ENCODE results near the gene FMNL2.

GRCh38 chr2:152304836-152305235 lies 30.1 kb upstream of the FMNL2 start:
- TF ChIP-seq, protein P1, sequence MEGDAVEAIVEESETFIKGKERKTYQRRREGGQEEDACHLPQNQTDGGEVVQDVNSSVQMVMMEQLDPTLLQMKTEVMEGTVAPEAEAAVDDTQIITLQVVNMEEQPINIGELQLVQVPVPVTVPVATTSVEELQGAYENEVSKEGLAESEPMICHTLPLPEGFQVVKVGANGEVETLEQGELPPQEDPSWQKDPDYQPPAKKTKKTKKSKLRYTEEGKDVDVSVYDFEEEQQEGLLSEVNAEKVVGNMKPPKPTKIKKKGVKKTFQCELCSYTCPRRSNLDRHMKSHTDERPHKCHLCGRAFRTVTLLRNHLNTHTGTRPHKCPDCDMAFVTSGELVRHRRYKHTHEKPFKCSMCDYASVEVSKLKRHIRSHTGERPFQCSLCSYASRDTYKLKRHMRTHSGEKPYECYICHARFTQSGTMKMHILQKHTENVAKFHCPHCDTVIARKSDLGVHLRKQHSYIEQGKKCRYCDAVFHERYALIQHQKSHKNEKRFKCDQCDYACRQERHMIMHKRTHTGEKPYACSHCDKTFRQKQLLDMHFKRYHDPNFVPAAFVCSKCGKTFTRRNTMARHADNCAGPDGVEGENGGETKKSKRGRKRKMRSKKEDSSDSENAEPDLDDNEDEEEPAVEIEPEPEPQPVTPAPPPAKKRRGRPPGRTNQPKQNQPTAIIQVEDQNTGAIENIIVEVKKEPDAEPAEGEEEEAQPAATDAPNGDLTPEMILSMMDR (IDR thresholded peaks at IDR 0.05 in 8 of 11, conservative IDR thresholded peaks at IDR 0.05 in 3 of 11), result no peak
- no peak for TF ChIP-seq POLR2A (IDR thresholded peaks at IDR 0.05)

All from spleen (tissue), 7 donors.